Measurements from ENCODE around the gene TCF4.

GRCh38 chr18:55243255-55243654, 344.7 kb downstream of the TCF4 start:
- TF ChIP-seq SIN3A (IDR thresholded peaks at IDR 0.05; ENCODE audit: borderline replicate concordance, insufficient read depth, low read depth, low read length) (no peak), CTCF (IDR thresholded peaks at IDR 0.05) (no peak), POLR2AphosphoS5 (IDR thresholded peaks at IDR 0.05; ENCODE audit: low read depth, low read length) (no peak)

All from Panc1 (cell line).